ENCODE data around the gene EXOSC10.

Gene EXOSC10

GRCh38 chr1:11071463-11072215, 28.0 kb downstream of the EXOSC10 start:
- TF ChIP-seq CTCF (IDR thresholded peaks at IDR 0.05; ENCODE audit: borderline replicate concordance, control extremely low read depth, extremely low read depth, insufficient read depth, missing control alignments), result no peak
- DNase-seq (ENCODE audit: low spot score), result peak; percentile 11
- in situ Hi-C loops (cut with MboI; ENCODE audit: low sequenced_read_pairs, unreplicated experiment), result loop anchor here (25.0 kb wide), 1 partner anchor 566 kb away; no protein-coding TSS in a partner anchor

- TF ChIP-seq CTCF (IDR thresholded peaks at IDR 0.05; ENCODE audit: borderline replicate concordance, control extremely low read depth, extremely low read depth, insufficient read depth, missing control alignments), result no peak
- DNase-seq (ENCODE audit: low spot score), result peak; percentile 9
- in situ Hi-C loops (cut with MboI; ENCODE audit: low sequenced_read_pairs, unreplicated experiment), result loop anchor here (25.0 kb wide), 1 partner anchor 566 kb away; no protein-coding TSS in a partner anchor
Measured at GRCh38 chr1:11070876-11071275, 28.8 kb downstream of the EXOSC10 start.

- no peak for TF ChIP-seq CTCF (IDR thresholded peaks at IDR 0.05; ENCODE audit: borderline replicate concordance, control extremely low read depth, extremely low read depth, insufficient read depth, missing control alignments)
- peak; percentile 13 for DNase-seq (ENCODE audit: low spot score)
- in situ Hi-C loops (cut with MboI; ENCODE audit: low sequenced_read_pairs, unreplicated experiment), result loop anchor here (25.0 kb wide), 1 partner anchor 568 kb away; no protein-coding TSS in a partner anchor
Measured at GRCh38 chr1:11068600-11069473, 30.8 kb downstream of the EXOSC10 start.

GRCh38 chr1:11067716-11068599, 31.7 kb downstream of the EXOSC10 start:
- no peak for TF ChIP-seq CTCF (IDR thresholded peaks at IDR 0.05; ENCODE audit: borderline replicate concordance, control extremely low read depth, extremely low read depth, insufficient read depth, missing control alignments)
- peak; percentile 11 for DNase-seq (ENCODE audit: low spot score)
- in situ Hi-C loops (cut with MboI; ENCODE audit: low sequenced_read_pairs, unreplicated experiment), result loop anchor here (25.0 kb wide), 1 partner anchor 569 kb away; no protein-coding TSS in a partner anchor

GRCh38 chr1:11065796-11066195, 33.9 kb downstream of the EXOSC10 start:
- no peak for DNase-seq (ENCODE audit: low spot score)
- no peak for TF ChIP-seq CTCF (IDR thresholded peaks at IDR 0.05; ENCODE audit: borderline replicate concordance, control extremely low read depth, extremely low read depth, insufficient read depth, missing control alignments)
- in situ Hi-C loops (cut with MboI; ENCODE audit: low sequenced_read_pairs, unreplicated experiment), result loop anchor here (25.0 kb wide), 1 partner anchor 572 kb away; no protein-coding TSS in a partner anchor

All from GM13976 (cell line).